Erythroblast (primary cell): Measurements from ENCODE around the gene COG5.
"Not testable (repeated sequence)": the region's sequence is repeated elsewhere in the genome, so short reads cannot be mapped to it uniquely, and the experiment has no call there.

ENCODE experiments used
- DNase-seq, 2 experiments: peaks; one replicate each; lab custom pipeline; 2025; lab: John Stamatoyannopoulos, UW
- GATA1 ChIP-seq: IDR thresholded peaks from 2 replicates; pipeline ENCODE4 v1.6.1; 2011; ENCODE audit warnings: low read depth, mild to moderate bottlenecking, control low read depth, low read length, moderate library complexity
- POLR2A ChIP-seq: IDR thresholded peaks from 2 replicates; pipeline ENCODE4 v1.6.1; 2011; ENCODE audit warnings: mild to moderate bottlenecking, low read length

Gene COG5

GRCh38 chr7:107244613-107245012, 319.1 kb downstream of the COG5 start:
- DNase-seq: no peak
- TF ChIP-seq POLR2A: no peak
- TF ChIP-seq GATA1: no peak

GRCh38 chr7:107242267-107242666, 321.5 kb downstream of the COG5 start:
- TF ChIP-seq POLR2A (no peak), GATA1 (no peak)
- DNase-seq: no peak

- TF ChIP-seq POLR2A (no peak), GATA1 (no peak)
- no peak for DNase-seq
Observed at GRCh38 chr7:107237451-107237850, 326.3 kb downstream of the COG5 start.

GRCh38 chr7:107236862-107237261, 326.9 kb downstream of the COG5 start:
- TF ChIP-seq POLR2A (no peak), GATA1 (no peak)
- DNase-seq: no peak

GRCh38 chr7:107234436-107234835, 329.3 kb downstream of the COG5 start:
- DNase-seq: no peak
- TF ChIP-seq GATA1 (no peak), POLR2A (no peak)

- DNase-seq: no peak
Observed at GRCh38 chr7:107233981-107234380, 329.7 kb downstream of the COG5 start.

GRCh38 chr7:107233174-107233573, 330.5 kb downstream of the COG5 start:
- no peak for DNase-seq
- TF ChIP-seq POLR2A: no peak

More at GRCh38 chr7:107233981-107234380, 329.7 kb downstream of the COG5 start:
- TF ChIP-seq GATA1 (no peak), POLR2A (no peak)

GRCh38 chr7:107232568-107233090, 331.1 kb downstream of the COG5 start:
- no peak for DNase-seq
- no peak for TF ChIP-seq POLR2A
- no peak for TF ChIP-seq GATA1

GRCh38 chr7:107230334-107230733, 333.4 kb downstream of the COG5 start:
- DNase-seq: no peak

GRCh38 chr7:107228291-107228690, 335.4 kb downstream of the COG5 start:
- no peak for DNase-seq
- TF ChIP-seq GATA1 (no peak), POLR2A (no peak)

More at GRCh38 chr7:107230334-107230733, 333.4 kb downstream of the COG5 start:
- TF ChIP-seq GATA1: no peak
- TF ChIP-seq POLR2A: no peak

GRCh38 chr7:107224374-107225223, 339.1 kb downstream of the COG5 start:
- TF ChIP-seq POLR2A (no peak), GATA1 (no peak)
- no peak for DNase-seq

GRCh38 chr7:107220806-107221205, 342.9 kb downstream of the COG5 start:
- not testable (repeated sequence) for DNase-seq

GRCh38 chr7:107220356-107220755, 343.4 kb downstream of the COG5 start:
- DNase-seq: no peak
- no peak for TF ChIP-seq POLR2A

GRCh38 chr7:107219563-107220244, 344.0 kb downstream of the COG5 start:
- no peak for DNase-seq
- TF ChIP-seq POLR2A: no peak
- TF ChIP-seq GATA1: no peak
